Activated CD8-positive, alpha-beta memory T cell treated with anti-CD3 and anti-CD28 coated beads, Interleukin-2, amount 50 U/mL, for 4 hours (primary cell): ENCODE data around the gene HEXD.
"Not testable (repeated sequence)": the region's sequence is repeated elsewhere in the genome, so short reads cannot be mapped to it uniquely, and the experiment has no call there.

ENCODE experiments used
- DNase-seq: peaks from one replicate; pipeline ENCODE4 v3.0.0-alpha.2; 2020

HEXD gene

DNA sequence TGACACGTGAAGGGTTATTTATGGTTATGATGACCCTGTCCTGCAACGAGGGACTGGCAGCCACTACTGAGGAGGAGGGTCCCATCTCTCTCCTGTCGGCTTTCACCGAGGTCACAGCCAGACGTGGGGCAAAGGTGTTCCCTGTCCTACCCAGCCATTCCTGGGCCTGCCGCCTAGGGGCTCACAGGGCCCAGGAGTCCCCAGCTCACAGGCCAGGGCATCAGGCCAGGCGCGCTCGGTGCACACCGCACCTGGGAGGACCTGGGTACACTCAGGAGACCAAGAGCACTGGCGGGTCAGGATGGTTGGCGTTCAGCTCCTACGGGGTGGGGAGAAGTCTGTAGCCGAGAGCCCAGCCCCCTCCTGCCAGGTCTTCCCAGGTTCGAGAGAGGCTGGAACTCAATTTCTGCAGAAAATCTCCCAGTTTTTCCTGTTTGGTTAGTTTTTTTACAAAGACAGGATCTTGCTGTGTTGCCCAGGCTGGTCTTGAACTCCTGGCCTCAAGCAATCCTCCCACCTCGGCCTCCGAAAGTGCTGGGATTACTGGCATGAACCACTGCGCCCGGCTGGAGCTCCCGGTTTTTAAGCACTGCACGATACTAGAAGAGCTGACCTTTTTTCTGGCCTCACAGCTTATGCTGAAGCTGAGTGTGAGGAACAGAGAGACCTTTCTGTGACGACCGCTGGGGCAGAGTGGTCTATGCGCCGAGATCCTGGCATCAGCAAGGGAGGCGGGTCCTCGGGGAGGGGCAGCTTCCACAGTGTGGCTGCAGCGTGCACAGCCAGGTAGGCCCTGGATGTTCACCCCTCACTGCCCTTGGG lies 24.7 kb downstream of the HEXD start:
- DNase-seq, result no peak

- no peak for DNase-seq
These were observed 25.5 kb downstream of the HEXD start for GRCh38 chr17:82443465-82444283.

- DNase-seq, result no peak
These were observed 26.2 kb downstream of the HEXD start for GRCh38 chr17:82444284-82444893.

DNA sequence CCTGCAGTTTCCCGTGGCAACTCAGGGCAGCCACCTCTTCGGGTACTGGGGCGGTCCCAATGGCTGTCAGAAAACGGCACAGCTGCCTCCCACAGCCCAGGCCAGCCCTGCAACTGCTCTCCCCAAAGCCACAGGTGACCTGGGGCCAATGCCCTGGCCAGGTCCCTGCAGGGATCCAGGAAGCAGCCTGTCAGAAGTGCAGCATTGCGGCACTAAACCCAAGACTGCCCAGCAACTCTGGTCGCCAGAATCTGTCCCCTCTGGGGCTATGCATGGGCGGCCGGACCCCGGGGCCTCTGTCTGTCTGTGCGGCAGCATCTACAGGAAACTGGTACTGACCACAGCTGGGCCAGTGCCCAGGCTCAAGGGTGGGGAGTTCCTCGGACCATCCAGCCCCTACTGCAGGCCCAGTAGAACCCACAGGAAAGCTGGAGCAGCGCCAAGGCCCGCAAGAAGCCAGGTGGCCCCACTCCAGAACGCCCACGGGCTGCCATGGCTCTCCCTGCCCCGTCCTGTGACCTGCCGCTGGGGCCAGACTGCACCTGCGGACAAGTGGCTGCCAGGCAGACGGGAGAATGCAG lies 26.9 kb downstream of the HEXD start:
- DNase-seq, result no peak

- no peak for DNase-seq
These were observed 27.4 kb downstream of the HEXD start for GRCh38 chr17:82445542-82445941.

GRCh38 chr17:82446124-82446523 lies 28.0 kb downstream of the HEXD start:
- no peak for DNase-seq

- DNase-seq, result no peak
These were observed 28.5 kb downstream of the HEXD start for GRCh38 chr17:82446649-82447048.

GRCh38 chr17:82447876-82448275 lies 29.7 kb downstream of the HEXD start:
- no peak for DNase-seq

GRCh38 chr17:82449131-82449882 lies 31.2 kb downstream of the HEXD start:
- peak; percentile 73 for DNase-seq

- peak; percentile 42 for DNase-seq
These were observed 31.8 kb downstream of the HEXD start for GRCh38 chr17:82449883-82450356.

DNA sequence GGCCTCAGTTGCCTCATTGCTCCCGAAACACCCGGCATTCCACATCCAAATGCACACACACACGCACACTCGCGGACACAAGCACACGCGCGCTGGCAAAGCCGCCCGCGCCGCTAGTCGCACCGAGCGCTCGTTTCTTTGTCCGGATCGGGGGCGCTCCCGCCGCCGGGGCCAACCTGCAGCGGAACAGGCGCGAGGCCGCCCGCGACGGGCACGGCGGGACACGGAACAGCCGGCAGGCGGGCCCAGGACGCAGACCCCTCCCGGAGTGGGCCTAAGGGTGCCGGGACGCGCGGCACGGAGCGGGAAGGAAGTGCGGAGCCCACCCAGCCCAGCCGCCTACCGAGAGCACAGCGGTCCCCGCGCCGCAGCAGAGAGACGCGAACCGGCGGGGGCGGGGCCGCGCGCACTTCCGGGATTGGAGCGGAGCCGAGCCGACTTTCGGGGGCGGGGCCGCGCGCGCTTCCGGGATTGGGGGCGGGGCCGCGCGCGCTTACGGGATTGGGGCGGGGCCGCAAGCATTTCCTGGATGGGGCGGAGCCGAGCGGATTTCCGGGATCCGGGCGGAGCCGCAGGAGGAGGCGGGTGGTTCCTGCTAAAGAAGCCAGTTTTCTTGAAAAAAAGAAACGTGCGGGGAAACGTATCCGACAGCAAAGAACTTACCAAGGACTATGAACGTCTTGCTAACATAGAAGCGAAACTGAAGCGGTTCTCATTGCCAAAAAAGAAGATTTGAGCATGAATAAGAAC lies 32.4 kb downstream of the HEXD start, which contains the start of gene CYBC1:
Gene CYBC1, minus strand, starts transcription at position 396 of the 750 bp plus-strand sequence. CDS start 1,498 bp downstream, outside the sequence.
- DNase-seq, result peak; percentile 95

DNA sequence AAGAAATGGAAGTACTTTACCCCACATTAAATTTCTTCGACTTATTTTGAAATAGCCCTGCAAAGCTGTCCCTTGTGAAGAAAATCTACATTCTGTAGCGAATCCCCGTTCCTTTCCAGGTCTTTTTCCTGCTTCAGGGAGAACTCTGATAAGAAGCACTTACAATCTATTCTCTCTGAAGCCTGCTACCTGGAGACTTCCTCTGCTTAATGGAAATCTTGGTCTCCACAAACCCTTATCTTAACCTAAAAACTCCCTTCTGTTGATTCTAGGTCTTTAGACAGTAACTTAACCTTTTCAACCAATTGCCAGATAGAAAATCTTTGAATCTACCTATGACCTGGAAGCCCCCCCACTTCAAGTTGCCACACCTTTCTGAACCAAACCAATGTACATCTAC lies 34.0 kb downstream of the HEXD start:
- no peak for DNase-seq

DNA sequence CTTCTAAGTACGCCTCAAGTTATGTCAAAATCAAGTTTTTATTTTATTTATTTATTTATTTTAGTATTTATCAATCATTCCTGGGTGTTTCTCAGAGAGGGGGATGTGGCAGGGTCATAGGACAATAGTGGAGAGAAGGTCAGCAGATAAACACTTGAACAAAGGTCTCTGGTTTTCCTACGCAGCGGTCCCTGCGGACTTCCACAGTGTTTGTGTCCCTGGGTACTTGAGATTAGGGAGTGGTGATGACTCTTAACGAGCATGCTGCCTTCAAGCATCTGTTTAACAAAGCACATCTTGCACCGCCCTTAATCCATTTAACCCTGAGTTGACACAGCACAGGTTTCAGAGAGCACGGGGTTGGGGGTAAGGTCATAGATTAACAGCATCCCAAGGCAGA lies 35.0 kb downstream of the HEXD start:
- not testable (repeated sequence) for DNase-seq

DNA sequence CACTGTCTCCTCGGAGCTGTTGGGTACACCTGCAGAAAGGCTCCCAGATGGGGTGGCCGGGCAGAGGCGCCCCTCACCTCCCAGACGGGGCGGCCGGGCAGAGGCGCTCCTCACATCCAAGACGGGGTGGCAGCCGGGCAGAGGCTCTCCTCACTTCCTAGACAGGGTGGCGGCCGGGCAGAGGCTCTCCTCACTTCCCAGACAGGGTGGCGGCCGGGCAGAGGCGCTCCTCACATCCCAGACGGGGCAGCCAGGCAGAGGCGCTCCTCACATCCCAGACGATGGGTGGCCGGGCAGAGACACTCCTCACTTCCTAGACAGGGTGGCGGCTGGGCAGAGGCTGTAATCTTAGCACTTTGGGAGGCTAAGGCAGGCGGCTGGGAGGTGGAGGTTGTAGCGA lies 35.6 kb downstream of the HEXD start:
- not testable (repeated sequence) for DNase-seq

GRCh38 chr17:82457073-82457928 lies 39.2 kb downstream of the HEXD start:
- no peak for DNase-seq

- no peak for DNase-seq
These were observed 39.7 kb downstream of the HEXD start for GRCh38 chr17:82457929-82458178.

- peak; percentile 95 for DNase-seq
These were observed 40.2 kb downstream of the HEXD start, which contains the start of gene NARF for GRCh38 chr17:82458179-82458884. TSS of gene NARF (plus strand) at chr17:82458741. CDS start at chr17:82458804, 63 bp downstream.

- no peak for DNase-seq
These were observed 40.8 kb downstream of the HEXD start for GRCh38 chr17:82458885-82459424.

- not testable (repeated sequence) for DNase-seq
These were observed 41.8 kb downstream of the HEXD start for GRCh38 chr17:82459936-82460335.
